Transverse colon (tissue), 4 donors: ENCODE measurements around the gene ARHGAP31. TPM values are rescaled to one million over a fixed set of nuclear protein-coding genes. Genes with fewer than 3 reads are reported as not detected.
"Not testable (repeated sequence)": the region's sequence is repeated elsewhere in the genome, so short reads cannot be mapped to it uniquely, and the experiment has no call there.

ENCODE experiments used
- DNase-seq: peaks from one replicate; pipeline ENCODE4 v3.0.0-alpha.2; 2019
- H3K27ac ChIP-seq, 4 donors: fragments of 200-600 bp; sonication (generic); 2 replicates each; pipeline ENCODE4 v1.5.1; 2016 to 2018; ENCODE audit warnings: inconsistent platforms in 4 of 4
- H3K27me3 ChIP-seq: fragments of 200-600 bp; sonication (generic); 2 replicates; pipeline ENCODE4 v1.5.1; 2017; ENCODE audit warnings: inconsistent platforms
- H3K36me3 ChIP-seq, 4 donors: fragments of 200-600 bp; sonication (generic); 2 replicates each; pipeline ENCODE4 v1.5.1; 2017 to 2019; ENCODE audit warnings: inconsistent platforms in 4 of 4
- H3K4me1 ChIP-seq, 4 donors: fragments of 200-600 bp; sonication (generic); 2 replicates each; pipeline ENCODE4 v1.5.1; 2017 to 2020; ENCODE audit warnings: inconsistent platforms in 4 of 4
- H3K4me3 ChIP-seq, 4 donors: fragments of 200-600 bp; sonication (generic); 1 replicate in 1 of 4; 2 replicates in 3 of 4; pipeline versions ENCODE4 v1.5.1 to v1.6.1; 2017 to 2019; ENCODE audit warnings: inconsistent platforms in 4 of 4
- H3K9me3 ChIP-seq, 2 donors: fragments of 200-600 bp; sonication (generic); 2 replicates each; pipeline ENCODE4 v1.5.1; 2017 to 2019; ENCODE audit warnings: inconsistent platforms in 2 of 2
- EP300 ChIP-seq: sonication (generic); formaldehyde crosslinking; IDR thresholded peaks from one replicate; pipeline ENCODE4 v1.6.1; 2017; ENCODE audit warnings: antibody characterized with exemption, low read depth
- POLR2A ChIP-seq: fragments of 450-650 bp; IDR thresholded peaks from one replicate; pipeline ENCODE4 v1.6.1; 2016; ENCODE audit warnings: antibody characterized with exemption, mild to moderate bottlenecking, moderate library complexity
- POLR2AphosphoS5 ChIP-seq, 3 donors: sonication (generic); formaldehyde crosslinking; IDR thresholded peaks; one replicate each; pipeline ENCODE4 v1.6.1; 2016; ENCODE audit warnings: antibody characterized with exemption in 3 of 3
- WGBS, 2 donors: methylation state at CpG; one replicate each; pipeline ENCODE4 v1.1.5; 2018; ENCODE audit warnings: low coverage in 1 of 2; 5-methylcytosine and 5-hydroxymethylcytosine counted together
- in situ Hi-C, 4 donors: fragments of 200-750 bp; cut with MboI; loops; one replicate each; pipeline versions ENCODE4 v1.15.0 to v1.15.1; 2017; ENCODE audit warnings: low sequenced_read_pairs in 3 of 4, low pct_ligation_motif_present in 1 of 4, low pct_unique_long_range_greater_than_20kb in 1 of 4
- intact Hi-C: fragments of 100-400 bp; cut with DNase I; formaldehyde crosslinking; loops from one replicate; pipeline ENCODE4 v1.15.1; 2023; ENCODE audit warnings: low total_unique reads
- total RNA-seq, 4 donors: library from RNA; depleted of rRNA; stranded (reverse); fragments of >200 nt; gene quantifications; one replicate each; pipeline ENCODE4 v1.1.0, GENCODE V29; 2016
- TF ChIP-seq, protein P1 (sequence below), 5 experiments: fragments of 200-600 bp in 3 of 5; fragments of 450-650 bp in 2 of 5; sonication (generic) in 3 of 5; IDR thresholded peaks; 1 replicate in 2 of 5; 2 replicates in 3 of 5; pipeline ENCODE4 v1.5.1; 2016 to 2017; ENCODE audit warnings: antibody characterized with exemption in 5 of 5, inconsistent platforms in 3 of 5, mild to moderate bottlenecking in 2 of 5, moderate library complexity in 1 of 5

ARHGAP31 gene
- total RNA-seq, 4 donors from 2014 or later = 6.7 to 68.5 (median 9.6) TPM

GRCh38 chr3:119352863-119353527 is 58.8 kb downstream of the ARHGAP31 start:
- in situ Hi-C loops = loop anchor here in 1 of 4 donors (25.0 kb wide), 1 partner anchor 466 kb away; no protein-coding TSS in a partner anchor
- no peak for TF ChIP-seq EP300
- TF ChIP-seq, protein P1, sequence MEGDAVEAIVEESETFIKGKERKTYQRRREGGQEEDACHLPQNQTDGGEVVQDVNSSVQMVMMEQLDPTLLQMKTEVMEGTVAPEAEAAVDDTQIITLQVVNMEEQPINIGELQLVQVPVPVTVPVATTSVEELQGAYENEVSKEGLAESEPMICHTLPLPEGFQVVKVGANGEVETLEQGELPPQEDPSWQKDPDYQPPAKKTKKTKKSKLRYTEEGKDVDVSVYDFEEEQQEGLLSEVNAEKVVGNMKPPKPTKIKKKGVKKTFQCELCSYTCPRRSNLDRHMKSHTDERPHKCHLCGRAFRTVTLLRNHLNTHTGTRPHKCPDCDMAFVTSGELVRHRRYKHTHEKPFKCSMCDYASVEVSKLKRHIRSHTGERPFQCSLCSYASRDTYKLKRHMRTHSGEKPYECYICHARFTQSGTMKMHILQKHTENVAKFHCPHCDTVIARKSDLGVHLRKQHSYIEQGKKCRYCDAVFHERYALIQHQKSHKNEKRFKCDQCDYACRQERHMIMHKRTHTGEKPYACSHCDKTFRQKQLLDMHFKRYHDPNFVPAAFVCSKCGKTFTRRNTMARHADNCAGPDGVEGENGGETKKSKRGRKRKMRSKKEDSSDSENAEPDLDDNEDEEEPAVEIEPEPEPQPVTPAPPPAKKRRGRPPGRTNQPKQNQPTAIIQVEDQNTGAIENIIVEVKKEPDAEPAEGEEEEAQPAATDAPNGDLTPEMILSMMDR (IDR thresholded peaks at IDR 0.05) = peak in 4 of 5 experiments; percentile 21 to 46 (median 34)
- DNase-seq = no peak

GRCh38 chr3:119355608-119356007 is 61.4 kb downstream of the ARHGAP31 start:
- WGBS, 2 donors = 89 to 100% methylated on average over 3 to 5 of the region's 5 CpGs
- intact Hi-C loops = not testable (repeated sequence)
- in situ Hi-C loops = loop anchor here in 1 of 4 donors (25.0 kb wide), 1 partner anchor 468 kb away; no protein-coding TSS in a partner anchor

More at GRCh38 chr3:119352863-119353527, 58.8 kb downstream of the ARHGAP31 start:
- Histone ChIP-seq H3K27me3 (no peaks in the 10 kb centered on the region), H3K9me3 (no peaks in the 10 kb centered on the region), H3K27ac (peak overlapping the region in 2 of 4 donors; percentile 6 to 33), H3K4me1 (peaks cover 3 to 38% (median 10%) of the 10 kb centered on the region in 4 donors), H3K36me3 (no peaks in the 10 kb centered on the region), H3K4me3 (no peak overlapping the region)
- WGBS, 2 donors = 64 to 68% methylated on average over 6 of the region's 6 CpGs
- intact Hi-C loops = no loop called here

DNA sequence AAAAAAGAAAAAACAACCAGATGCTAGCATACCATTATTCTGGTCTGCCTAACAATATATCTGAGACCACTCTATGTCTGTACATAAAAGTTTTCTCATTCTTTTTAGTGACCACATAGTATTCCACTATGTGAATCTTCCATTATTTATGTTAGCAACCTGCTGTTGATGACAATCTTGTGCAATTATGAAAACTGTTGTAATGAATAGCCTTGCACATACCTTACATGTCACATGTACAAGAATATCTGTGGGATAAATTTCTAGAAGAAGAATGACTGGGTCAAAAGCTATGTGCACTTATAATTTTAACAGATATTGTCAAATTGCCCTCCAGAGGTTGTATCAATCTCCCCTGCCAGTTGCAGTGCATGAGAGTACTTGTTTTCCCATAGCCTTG is 62.5 kb downstream of the ARHGAP31 start:
- intact Hi-C loops = no loop called here
- Histone ChIP-seq H3K27ac (no peak overlapping the region), H3K27me3 (no peaks in the 10 kb centered on the region), H3K4me1 (peaks cover 0 to 25% (median 5%) of the 10 kb centered on the region in 4 donors), H3K4me3 (no peak overlapping the region), H3K9me3 (no peaks in the 10 kb centered on the region), H3K36me3 (no peaks in the 10 kb centered on the region)
- no peak for DNase-seq
- in situ Hi-C loops = loop anchor here in 1 of 4 donors (25.0 kb wide), 1 partner anchor 469 kb away; no protein-coding TSS in a partner anchor
- TF ChIP-seq POLR2A = no peak

More at GRCh38 chr3:119355608-119356007, 61.4 kb downstream of the ARHGAP31 start:
- not testable (repeated sequence) for H3K36me3 ChIP-seq, H3K27me3 ChIP-seq, H3K27ac ChIP-seq, DNase-seq, H3K9me3 ChIP-seq, H3K4me3 ChIP-seq
- peaks cover 0 to 25% (median 7%) of the 10 kb centered on the region in 4 donors for H3K4me1 ChIP-seq

DNA sequence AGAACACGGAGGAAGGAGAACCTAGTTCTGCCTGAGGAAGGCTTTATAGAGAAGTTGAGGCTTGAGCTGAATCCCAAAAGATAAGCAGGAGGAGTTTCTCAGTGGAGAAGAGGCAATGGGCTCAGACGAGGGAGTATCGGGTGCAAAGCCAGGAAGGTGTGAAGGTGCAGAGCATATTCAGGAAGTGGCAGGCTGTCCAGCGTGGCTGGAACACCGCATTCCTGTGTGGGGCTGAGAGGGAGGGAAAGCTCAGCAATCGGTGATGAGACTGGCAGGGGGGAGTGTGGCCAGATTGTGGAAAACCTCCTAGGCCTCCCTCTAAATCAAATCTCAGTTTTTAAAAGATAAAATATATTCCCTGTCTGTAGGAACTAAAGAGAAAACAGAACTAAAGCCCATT is 63.0 kb downstream of the ARHGAP31 start:
- Histone ChIP-seq H3K36me3 (no peaks in the 10 kb centered on the region), H3K4me1 (peaks cover 0 to 25% (median 5%) of the 10 kb centered on the region in 4 donors), H3K27ac (no peak overlapping the region), H3K27me3 (no peaks in the 10 kb centered on the region), H3K4me3 (peak overlapping the region in 1 of 4 donors; percentile 16), H3K9me3 (no peaks in the 10 kb centered on the region)
- WGBS, 2 donors = 41 to 50% methylated on average over 5 to 6 of the region's 6 CpGs
- in situ Hi-C loops = loop anchor here in 1 of 4 donors (25.0 kb wide), 1 partner anchor 470 kb away; no protein-coding TSS in a partner anchor
- no peak for DNase-seq
- TF ChIP-seq EP300 = no peak
- TF ChIP-seq POLR2AphosphoS5 (IDR thresholded peaks at IDR 0.05) = no peak
- TF ChIP-seq, protein P1 (IDR thresholded peaks at IDR 0.05) = no peak
- no peak for TF ChIP-seq POLR2A
- intact Hi-C loops = no loop called here

- H3K36me3 ChIP-seq = no peaks in the 10 kb centered on the region
- H3K27ac ChIP-seq = no peak overlapping the region
- H3K4me3 ChIP-seq = no peak overlapping the region
- no peak for TF ChIP-seq POLR2AphosphoS5 (IDR thresholded peaks at IDR 0.05)
- TF ChIP-seq EP300 = no peak
- no peak for TF ChIP-seq POLR2A
- TF ChIP-seq, protein P1 (IDR thresholded peaks at IDR 0.05) = no peak
- 36 to 40% methylated on average over 10 to 11 of the region's 11 CpGs for WGBS, 2 donors
- no peaks in the 10 kb centered on the region for H3K27me3 ChIP-seq
- intact Hi-C loops (no loop called here), in situ Hi-C loops (loop anchor here in 1 of 4 donors (25.0 kb wide), 1 partner anchor 472 kb away; no protein-coding TSS in a partner anchor)
- no peaks in the 10 kb centered on the region for H3K9me3 ChIP-seq
- DNase-seq = no peak
- H3K4me1 ChIP-seq = peaks cover 0 to 18% (median 5%) of the 10 kb centered on the region in 4 donors
Observed at GRCh38 chr3:119359476-119360326, 65.5 kb downstream of the ARHGAP31 start.
